Measurements from ENCODE around the gene NAA10.

GRCh38 chrX:153924149-153924861 is 10.5 kb downstream of the NAA10 start:
- no peak for TF ChIP-seq CTCF (IDR thresholded peaks at IDR 0.05)
- TF ChIP-seq POLR2A (IDR thresholded peaks at IDR 0.05) = no peak
